ENCODE measurements around the gene SGMS1.

GRCh38 chr10:50512743-50513416 is 110.9 kb downstream of the SGMS1 start:
- no peak for TF ChIP-seq CTCF (IDR thresholded peaks at IDR 0.05)
- TF ChIP-seq EZH2 (IDR thresholded peaks at IDR 0.05; ENCODE audit: borderline replicate concordance, insufficient read depth, low read depth, low read length, poor library complexity, severe bottlenecking) = no peak
